ENCODE measurements around the gene SIGLEC11.
A peak's percentile ranks its signal among the peaks of the same experiment; 100 is the strongest.
"Not testable (repeated sequence)": the region's sequence is repeated elsewhere in the genome, so short reads cannot be mapped to it uniquely, and the experiment has no call there.

SIGLEC11 gene

DNA sequence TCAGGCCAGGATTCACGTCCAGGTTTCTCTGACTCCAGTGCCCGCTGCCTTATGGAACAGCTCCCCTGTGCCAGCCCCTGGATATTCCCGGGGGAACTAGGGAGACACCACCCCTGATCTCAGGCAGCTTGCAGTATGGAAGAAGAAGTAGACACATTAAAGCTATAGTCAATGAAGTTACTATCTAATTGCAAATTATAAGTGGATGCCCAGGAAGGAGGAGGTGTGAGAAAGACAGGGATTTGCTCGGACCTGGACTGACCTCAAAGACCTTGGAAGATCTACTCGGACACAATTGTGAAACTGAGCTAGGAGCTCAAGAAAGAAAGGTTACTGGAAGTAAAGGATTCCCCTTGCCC, 10.4 kb downstream of the SIGLEC11 start:
- no peak overlapping the region for H3K4me3 ChIP-seq (ENCODE audit: low read depth, low read length)
- H3K9me3 ChIP-seq = no peaks in the 10 kb centered on the region
- H3K4me1 ChIP-seq = no peaks in the 10 kb centered on the region
- H3K27me3 ChIP-seq = no peaks in the 10 kb centered on the region
- H3K36me3 ChIP-seq = no peaks in the 10 kb centered on the region
- DNase-seq = no peak
- TF ChIP-seq, protein P1, sequence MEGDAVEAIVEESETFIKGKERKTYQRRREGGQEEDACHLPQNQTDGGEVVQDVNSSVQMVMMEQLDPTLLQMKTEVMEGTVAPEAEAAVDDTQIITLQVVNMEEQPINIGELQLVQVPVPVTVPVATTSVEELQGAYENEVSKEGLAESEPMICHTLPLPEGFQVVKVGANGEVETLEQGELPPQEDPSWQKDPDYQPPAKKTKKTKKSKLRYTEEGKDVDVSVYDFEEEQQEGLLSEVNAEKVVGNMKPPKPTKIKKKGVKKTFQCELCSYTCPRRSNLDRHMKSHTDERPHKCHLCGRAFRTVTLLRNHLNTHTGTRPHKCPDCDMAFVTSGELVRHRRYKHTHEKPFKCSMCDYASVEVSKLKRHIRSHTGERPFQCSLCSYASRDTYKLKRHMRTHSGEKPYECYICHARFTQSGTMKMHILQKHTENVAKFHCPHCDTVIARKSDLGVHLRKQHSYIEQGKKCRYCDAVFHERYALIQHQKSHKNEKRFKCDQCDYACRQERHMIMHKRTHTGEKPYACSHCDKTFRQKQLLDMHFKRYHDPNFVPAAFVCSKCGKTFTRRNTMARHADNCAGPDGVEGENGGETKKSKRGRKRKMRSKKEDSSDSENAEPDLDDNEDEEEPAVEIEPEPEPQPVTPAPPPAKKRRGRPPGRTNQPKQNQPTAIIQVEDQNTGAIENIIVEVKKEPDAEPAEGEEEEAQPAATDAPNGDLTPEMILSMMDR (IDR thresholded peaks at IDR 0.05; ENCODE audit: low read depth, low read length) = no peak

DNA sequence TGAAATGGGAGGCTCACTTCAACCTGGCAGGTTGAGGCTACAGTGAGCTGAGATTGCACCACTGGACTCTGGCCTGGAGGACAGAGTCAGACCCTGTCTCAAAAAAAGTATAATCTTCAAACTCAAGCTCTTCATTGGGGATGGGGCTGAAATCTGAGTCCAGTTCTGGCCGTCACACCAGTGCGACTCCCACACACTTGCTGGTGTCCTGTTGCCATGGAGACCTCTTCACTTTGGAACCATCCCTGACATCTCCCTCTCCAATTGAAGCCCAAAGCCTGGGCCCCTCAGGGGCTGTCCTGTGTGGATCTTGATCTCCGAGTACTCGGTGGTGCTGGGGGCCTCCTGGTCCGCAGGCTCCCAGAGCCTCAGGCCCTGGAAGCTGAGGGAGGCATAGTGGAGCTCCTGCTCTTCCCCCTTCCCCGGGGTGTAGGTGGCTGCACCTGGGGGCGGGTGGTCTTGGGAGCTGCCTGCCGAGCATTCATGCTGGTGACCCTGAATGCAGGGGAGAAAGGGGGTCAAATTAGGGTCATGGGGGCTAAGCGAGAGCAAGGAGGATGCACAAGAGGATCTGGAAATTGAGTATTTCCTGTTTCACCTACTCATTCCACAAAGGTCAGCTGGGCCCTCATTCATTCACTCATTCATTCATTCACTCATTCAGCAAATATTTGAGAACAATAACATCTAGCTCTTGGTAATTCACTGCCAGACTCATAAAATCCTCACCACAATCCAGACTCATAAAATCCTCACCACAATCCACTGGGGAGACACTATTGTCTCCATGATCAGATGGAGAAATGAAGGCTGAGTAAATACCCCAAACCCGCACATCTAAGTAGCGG, 11.0 kb downstream of the SIGLEC11 start:
- H3K9me3 ChIP-seq = no peaks in the 10 kb centered on the region
- H3K4me3 ChIP-seq (ENCODE audit: low read depth, low read length) = no peak overlapping the region
- TF ChIP-seq, protein P1 (IDR thresholded peaks at IDR 0.05; ENCODE audit: low read depth, low read length) = no peak
- H3K4me1 ChIP-seq = no peaks in the 10 kb centered on the region
- H3K36me3 ChIP-seq = no peaks in the 10 kb centered on the region
- DNase-seq = no peak
- H3K27me3 ChIP-seq = no peaks in the 10 kb centered on the region

DNA sequence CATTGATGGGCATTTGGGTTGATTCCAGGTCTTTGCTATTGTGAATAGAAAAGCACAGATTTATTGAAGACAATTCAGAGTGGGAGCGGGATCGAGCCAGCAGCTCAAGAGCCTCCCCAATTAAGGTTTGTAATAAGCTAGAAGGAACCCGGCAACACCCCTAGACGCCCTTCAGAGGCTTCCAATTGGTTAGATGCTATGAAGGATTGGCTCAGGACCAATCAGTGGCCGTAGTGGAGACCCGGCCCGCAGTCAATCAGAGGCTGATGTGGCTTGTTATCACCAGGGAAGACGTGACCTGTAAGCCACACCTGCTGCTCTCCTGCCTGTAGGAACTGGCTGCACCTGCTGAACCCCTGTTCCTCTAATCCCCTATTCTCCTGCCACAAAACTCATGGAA, 14.6 kb downstream of the SIGLEC11 start:
- Histone ChIP-seq H3K4me1 (no peaks in the 10 kb centered on the region), H3K27me3 (no peaks in the 10 kb centered on the region), H3K36me3 (no peaks in the 10 kb centered on the region), H3K4me3 (ENCODE audit: low read depth, low read length) (no peak overlapping the region), H3K9me3 (no peaks in the 10 kb centered on the region)
- no peak for DNase-seq
- TF ChIP-seq, protein P1 (IDR thresholded peaks at IDR 0.05; ENCODE audit: low read depth, low read length) = no peak

DNA sequence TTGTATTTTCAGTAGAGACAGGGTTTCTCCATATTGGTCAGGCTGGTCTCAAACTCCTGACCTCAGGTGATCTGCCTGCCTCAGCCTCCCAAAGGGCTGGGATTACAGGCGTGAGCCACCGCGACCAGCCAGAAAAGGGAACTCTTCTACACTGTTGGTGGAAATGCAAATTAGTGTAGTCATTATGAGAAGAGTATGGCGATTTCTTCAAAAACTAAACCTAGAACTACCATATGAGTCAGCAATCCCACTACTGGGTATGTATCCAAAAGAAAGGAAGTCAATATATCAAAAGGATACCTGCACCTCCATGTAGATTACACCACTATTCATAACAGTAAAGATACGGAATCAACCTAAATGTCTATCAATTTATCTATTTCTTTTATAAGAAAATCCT, 16.4 kb downstream of the SIGLEC11 start:
- not testable (repeated sequence) for H3K4me3 ChIP-seq (ENCODE audit: low read depth, low read length); H3K36me3 ChIP-seq; H3K27me3 ChIP-seq; H3K4me1 ChIP-seq; H3K9me3 ChIP-seq; DNase-seq

DNA sequence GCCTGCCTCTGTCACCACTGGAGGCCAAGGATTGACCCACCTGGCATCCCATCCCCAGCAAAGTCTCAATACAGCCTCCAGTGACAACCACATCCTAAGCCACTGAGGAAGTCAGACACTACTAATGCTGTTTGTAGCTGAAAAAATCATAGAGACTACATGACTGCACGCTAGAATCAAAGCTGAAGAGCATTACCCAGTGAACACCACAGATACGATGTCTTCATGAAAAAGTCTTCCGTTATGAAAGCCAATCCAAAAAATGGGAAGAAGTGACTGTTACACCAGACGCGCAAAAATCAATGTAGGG, 20.5 kb downstream of the SIGLEC11 start:
- no peaks in the 10 kb centered on the region for H3K27me3 ChIP-seq

DNA sequence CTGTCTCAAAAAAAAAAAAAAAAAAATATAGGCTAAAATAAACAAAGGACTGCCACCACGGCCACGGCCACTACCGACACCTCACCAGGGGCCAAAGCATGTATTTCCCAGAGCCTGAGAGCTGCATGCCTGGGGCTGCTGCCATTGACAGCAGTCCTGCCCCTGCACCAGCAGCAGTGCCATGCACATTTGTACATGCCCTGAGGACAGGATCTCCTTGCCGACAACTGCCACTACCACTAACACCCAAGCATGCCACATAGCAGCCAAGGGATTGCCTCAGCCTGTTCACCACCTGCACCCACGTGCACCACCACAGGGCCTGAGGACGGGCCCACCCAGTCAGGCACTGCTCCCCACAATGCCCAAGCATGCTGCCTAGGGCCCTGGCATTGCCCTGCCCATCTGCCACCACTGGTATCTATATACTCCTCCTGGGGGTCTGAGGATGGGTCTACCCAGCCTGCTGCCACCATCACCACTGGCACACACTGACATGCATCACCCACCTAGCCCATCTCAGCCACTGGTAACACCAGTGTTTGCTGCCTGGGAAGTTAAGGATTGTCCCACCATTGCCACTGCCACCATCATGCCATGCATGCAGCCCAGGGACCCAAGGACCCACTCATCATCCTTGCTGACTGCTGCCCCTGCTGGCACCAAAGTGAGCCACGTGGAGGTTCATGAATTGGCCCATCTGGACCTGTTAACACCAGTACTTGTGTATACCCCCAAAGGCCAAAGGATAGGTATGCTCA, 21.1 kb downstream of the SIGLEC11 start:
- TF ChIP-seq, protein P1 (IDR thresholded peaks at IDR 0.05; ENCODE audit: low read depth, low read length) = peak; percentile 30
- no peaks in the 10 kb centered on the region for H3K9me3 ChIP-seq
- no peak for DNase-seq
- no peaks in the 10 kb centered on the region for H3K27me3 ChIP-seq
- H3K4me1 ChIP-seq = no peaks in the 10 kb centered on the region
- no peaks in the 10 kb centered on the region for H3K36me3 ChIP-seq
- no peak overlapping the region for H3K4me3 ChIP-seq (ENCODE audit: low read depth, low read length)

More for the DNA sequence above, 20.5 kb downstream of the SIGLEC11 start:
- TF ChIP-seq, protein P1 (IDR thresholded peaks at IDR 0.05; ENCODE audit: low read depth, low read length) = no peak
- Histone ChIP-seq H3K4me3 (ENCODE audit: low read depth, low read length) (no peak overlapping the region), H3K36me3 (no peaks in the 10 kb centered on the region), H3K4me1 (no peaks in the 10 kb centered on the region), H3K9me3 (no peaks in the 10 kb centered on the region)
- DNase-seq = no peak

Data from BE2C (cell line).